Adipose tissue (tissue), 3 donors: ENCODE measurements around the gene KCNQ2. TPM values are rescaled to one million over a fixed set of nuclear protein-coding genes. Genes with fewer than 3 reads are reported as not detected.

Experiments
- H3K27ac ChIP-seq: one replicate; pipeline ENCODE4 v1.5.1; 2013; ENCODE audit warnings: low read depth, low read length
- WGBS, 3 donors: extraction: QIAGEN DNeasy Blood & Tissue Kit; methylation state at CpG; one replicate each; pipeline ENCODE4 v1.1.7; 2013; 5-methylcytosine and 5-hydroxymethylcytosine counted together
- polyA plus RNA-seq, 3 donors: library from polyadenylated mRNA; stranded (reverse); fragments of 200-250 nt; gene quantifications; one replicate each; pipeline ENCODE4 v1.2.3, GENCODE V29; 2013
- donor health status: healthy with polysubstance abuse.
- donor health status: Bipolar disorder and iron deficiency.
- donor health status: healthy.

The KCNQ2 gene
- polyA plus RNA-seq, 3 donors, result 0.10 to 1.6 TPM; not detected in 1

GRCh38 chr20:63447320-63447719 is 25.1 kb downstream of the KCNQ2 start:
- no peak overlapping the region for H3K27ac ChIP-seq
- 72 to 77% (median 73%) methylated on average over 16 of the region's 16 CpGs for WGBS, 3 donors

- WGBS, 3 donors, result 48 to 59% (median 52%) methylated on average over 31 of the region's 31 CpGs
Observed at GRCh38 chr20:63446216-63447024, 26.0 kb downstream of the KCNQ2 start.

GRCh38 chr20:63445075-63445734 is 27.2 kb downstream of the KCNQ2 start:
- WGBS, 3 donors, result 55 to 79% (median 56%) methylated on average over 15 of the region's 15 CpGs
- no peak overlapping the region for H3K27ac ChIP-seq

More at GRCh38 chr20:63446216-63447024, 26.0 kb downstream of the KCNQ2 start:
- no peak overlapping the region for H3K27ac ChIP-seq

GRCh38 chr20:63444548-63444947 is 27.9 kb downstream of the KCNQ2 start:
- 90 to 93% (median 92%) methylated on average over 24 of the region's 24 CpGs for WGBS, 3 donors
- H3K27ac ChIP-seq, result no peak overlapping the region

- H3K27ac ChIP-seq, result no peak overlapping the region
- 81 to 93% (median 92%) methylated on average over 25 of the region's 25 CpGs for WGBS, 3 donors
Observed at GRCh38 chr20:63443606-63444395, 28.7 kb downstream of the KCNQ2 start.

- 26 to 40% (median 29%) methylated on average over 10 to 11 of the region's 11 CpGs for WGBS, 3 donors
Observed at GRCh38 chr20:63442100-63442493, 30.4 kb downstream of the KCNQ2 start.

GRCh38 chr20:63441136-63442099 is 31.0 kb downstream of the KCNQ2 start:
- 39 to 48% (median 40%) methylated on average over 21 to 22 of the region's 22 CpGs for WGBS, 3 donors
- H3K27ac ChIP-seq, result no peak overlapping the region

More at GRCh38 chr20:63442100-63442493, 30.4 kb downstream of the KCNQ2 start:
- no peak overlapping the region for H3K27ac ChIP-seq

- 79 to 81% (median 80%) methylated on average over 25 to 26 of the region's 26 CpGs for WGBS, 3 donors
- H3K27ac ChIP-seq, result no peak overlapping the region
Observed at GRCh38 chr20:63440366-63440955, 32.0 kb downstream of the KCNQ2 start.

GRCh38 chr20:63439866-63440265 is 32.6 kb downstream of the KCNQ2 start:
- 76 to 90% (median 88%) methylated on average over 12 to 15 of the region's 15 CpGs for WGBS, 3 donors
- no peak overlapping the region for H3K27ac ChIP-seq

GRCh38 chr20:63438121-63438520 is 34.3 kb downstream of the KCNQ2 start:
- no peak overlapping the region for H3K27ac ChIP-seq

GRCh38 chr20:63435552-63435951 is 36.9 kb downstream of the KCNQ2 start:
- WGBS, 3 donors, result 48 to 59% (median 58%) methylated on average over 9 of the region's 9 CpGs
- H3K27ac ChIP-seq, result no peak overlapping the region

More at GRCh38 chr20:63438121-63438520, 34.3 kb downstream of the KCNQ2 start:
- 51 to 82% (median 77%) methylated on average over 12 of the region's 12 CpGs for WGBS, 3 donors

GRCh38 chr20:63434599-63435378 is 37.7 kb downstream of the KCNQ2 start:
- 32 to 51% (median 35%) methylated on average over 33 of the region's 33 CpGs for WGBS, 3 donors
- H3K27ac ChIP-seq, result no peak overlapping the region

GRCh38 chr20:63433756-63434531 is 38.5 kb downstream of the KCNQ2 start:
- WGBS, 3 donors, result 85 to 88% (median 85%) methylated on average over 33 to 39 of the region's 39 CpGs
- no peak overlapping the region for H3K27ac ChIP-seq

GRCh38 chr20:63433351-63433750 is 39.1 kb downstream of the KCNQ2 start:
- WGBS, 3 donors, result 81 to 90% (median 88%) methylated on average over 18 of the region's 18 CpGs
- no peak overlapping the region for H3K27ac ChIP-seq

GRCh38 chr20:63432577-63433325 is 39.7 kb downstream of the KCNQ2 start:
- WGBS, 3 donors, result 74 to 89% (median 84%) methylated on average over 16 of the region's 16 CpGs
- no peak overlapping the region for H3K27ac ChIP-seq
